GM12878 (cell line): ENCODE data around the gene MEIS1. TPM values are rescaled to one million over a fixed set of nuclear protein-coding genes. Genes with fewer than 3 reads are reported as not detected.

Source experiments
- ATF3 ChIP-seq: IDR thresholded peaks from 2 replicates; pipeline ENCODE4 v1.6.1; 2011; ENCODE audit warnings: low read depth, mild to moderate bottlenecking, low read length, moderate library complexity, borderline replicate concordance; ENCODE audit errors: extremely low read depth
- CBX5 ChIP-seq: sonication (generic); IDR thresholded peaks from 2 replicates; pipeline ENCODE4 v1.6.1; 2016; ENCODE audit warnings: low read depth, moderate library complexity, mild to moderate bottlenecking, inconsistent platforms
- CHD1 ChIP-seq: IDR thresholded peaks from 2 replicates; pipeline ENCODE4 v1.6.1; 2012; ENCODE audit warnings: low read depth, low read length, improper control_type of control experiment
- CHD4 ChIP-seq: fragments of 200-600 bp; sonication (generic); IDR thresholded peaks from 2 replicates; pipeline ENCODE4 v1.6.1; 2016; ENCODE audit warnings: mild to moderate bottlenecking
- CUX1 ChIP-seq: IDR thresholded peaks from 2 replicates; pipeline ENCODE4 v1.6.1; 2012; ENCODE audit warnings: improper control_type of control experiment, low read depth, low read length; ENCODE audit not compliant: insufficient replicate concordance
- HDAC2 ChIP-seq: fragments of 200-600 bp; sonication (generic); IDR thresholded peaks from 2 replicates; pipeline ENCODE4 v1.6.1; 2017
- LARP7 ChIP-seq: fragments of 450-650 bp; IDR thresholded peaks from 2 replicates; pipeline ENCODE4 v1.6.1; 2017; ENCODE audit warnings: mild to moderate bottlenecking
- POLR2A ChIP-seq: IDR thresholded peaks from 2 replicates; pipeline ENCODE4 v1.6.1; 2011; ENCODE audit warnings: low read depth, mild to moderate bottlenecking, low read length
- POLR2AphosphoS5 ChIP-seq: IDR thresholded peaks from 2 replicates; pipeline ENCODE4 v1.6.1; 2011; ENCODE audit warnings: mild to moderate bottlenecking, low read length, inconsistent platforms
- RCOR1 ChIP-seq: conservative IDR thresholded peaks from 2 replicates; pipeline ENCODE4 v1.6.1; 2012; ENCODE audit warnings: low read depth, low read length, improper control_type of control experiment
- REST ChIP-seq: IDR thresholded peaks from 2 replicates; pipeline ENCODE4 v1.6.1; 2012; ENCODE audit warnings: mild to moderate bottlenecking, low read depth, low read length
- SMAD5 ChIP-seq: IDR thresholded peaks from 2 replicates; pipeline ENCODE4 v1.6.1; 2016; ENCODE audit warnings: antibody characterized with exemption, low read depth
- SP1 ChIP-seq: IDR thresholded peaks from one replicate; pipeline ENCODE4 v1.6.1; 2011; ENCODE audit warnings: low read depth, low read length
- SRF ChIP-seq, 2 experiments: IDR thresholded peaks; 2 replicates each; pipeline ENCODE4 v1.6.1; 2011; ENCODE audit warnings: low read depth in 2 of 2, low read length in 2 of 2, mild to moderate bottlenecking in 1 of 2, moderate library complexity in 1 of 2
- WRNIP1 ChIP-seq: IDR thresholded peaks from 2 replicates; pipeline ENCODE4 v1.6.1; 2011; ENCODE audit warnings: low read depth, low read length, improper control_type of control experiment, borderline replicate concordance
- ZNF687 ChIP-seq: fragments of 450-650 bp; IDR thresholded peaks from 2 replicates; pipeline ENCODE4 v1.6.1; 2017; ENCODE audit warnings: mild to moderate bottlenecking, moderate library complexity
- polyA plus RNA-seq, 11 experiments: library from polyadenylated mRNA; depleted of rRNA in 4 of 11; unstranded in 6 of 11; stranded (reverse) in 5 of 11; fragments of >200 nt; fragmentation: Nextera tagmentation in 4 of 11; fragmentation: Illumina TruSeq in 1 of 11; extraction: Ambion mirVana in 4 of 11; extraction: Trizol in 1 of 11; gene quantifications; 1 replicate in 1 of 11; 2 replicates in 10 of 11; pipeline versions ENCODE4 v1.2.1 to v1.2.3, GENCODE V29; 2011 to 2016; ENCODE audit warnings: inconsistent platforms in 2 of 11, missing spikeins in 2 of 11, low read depth in 1 of 11
- total RNA-seq, 4 experiments: library from RNA; depleted of rRNA in 3 of 4; stranded (reverse); fragments of >200 nt in 3 of 4; fragmentation: Illumina TruSeq in 1 of 4; extraction: Trizol in 1 of 4; gene quantifications; 2 replicates each; pipeline versions ENCODE4 v1.2.1 to v1.2.3, GENCODE V29; 2013 to 2021

Gene MEIS1
- total and polyA plus RNA-seq, 10 of the 15 experiments (the other 5 are each of a cell fraction or from before 2014, with no cell fraction given) = 0.04 to 0.31 (median 0.14) TPM; not detected in 6

GRCh38 chr2:66448136-66448991, 13.4 kb downstream of the MEIS1 start (continued):
- TF ChIP-seq CUX1 (no peak), HDAC2 (no peak), SRF (IDR thresholded peaks at IDR 0.05; ENCODE audit: low read depth in 2 of 2, low read length in 2 of 2) (no peak), POLR2AphosphoS5 (no peak), ATF3 (no peak), CHD1 (no peak), REST (no peak), SMAD5 (no peak), SP1 (no peak), LARP7 (no peak), POLR2A (no peak), WRNIP1 (no peak), CHD4 (no peak), ZNF687 (no peak), RCOR1 (no peak), CBX5 (no peak)
